Endothelial cell (in vitro differentiated cells): ENCODE measurements around the gene ARSG. TPM values are rescaled to one million over a fixed set of nuclear protein-coding genes. Genes with fewer than 3 reads are reported as not detected.

Experiments used
- DNase-seq: peaks from one replicate; pipeline ENCODE4 v3.0.0; 2021; ENCODE audit warnings: low spot score
- H3K27ac Mint-ChIP-seq: one replicate; pipeline ENCODE4 v1.8.0; 2021; ENCODE audit warnings: mixed read lengths, inconsistent platforms; ENCODE audit not compliant: unreplicated experiment
- H3K27me3 Mint-ChIP-seq: one replicate; pipeline ENCODE4 v1.8.0; 2021; ENCODE audit warnings: mild to moderate bottlenecking, moderate library complexity, mixed read lengths, inconsistent platforms; ENCODE audit not compliant: unreplicated experiment
- H3K36me3 Mint-ChIP-seq: one replicate; pipeline ENCODE4 v1.8.0; 2021; ENCODE audit warnings: mild to moderate bottlenecking, low read depth, mixed read lengths, inconsistent platforms; ENCODE audit not compliant: unreplicated experiment
- H3K4me1 Mint-ChIP-seq: one replicate; pipeline ENCODE4 v1.8.0; 2021; ENCODE audit warnings: mild to moderate bottlenecking, mixed read lengths, inconsistent platforms; ENCODE audit not compliant: unreplicated experiment
- H3K4me3 Mint-ChIP-seq: one replicate; pipeline ENCODE4 v1.8.0; 2021; ENCODE audit warnings: mild to moderate bottlenecking, mixed read lengths, inconsistent platforms; ENCODE audit not compliant: unreplicated experiment
- H3K9me3 Mint-ChIP-seq: one replicate; pipeline ENCODE4 v1.8.0; 2021; ENCODE audit warnings: mixed read lengths, inconsistent platforms; ENCODE audit not compliant: unreplicated experiment
- total RNA-seq: library from RNA; stranded (reverse); fragmentation: NEBNext Ultra II Directional; extraction: Animal tissue kit (Norgen Biotek cat#: 25700); gene quantifications from one replicate; pipeline ENCODE4 v1.2.1, GENCODE V29; 2021; ENCODE audit not compliant: unreplicated experiment
- TF ChIP-seq, protein P1 (sequence below): fragments of 200-600 bp; sonication (generic); IDR thresholded peaks from one replicate; pipeline ENCODE4 v1.5.0; 2021; ENCODE audit warnings: antibody characterized with exemption; ENCODE audit not compliant: unreplicated experiment

ARSG gene
- total RNA-seq, 1 donor from 2014 or later: 9.8 TPM

DNA sequence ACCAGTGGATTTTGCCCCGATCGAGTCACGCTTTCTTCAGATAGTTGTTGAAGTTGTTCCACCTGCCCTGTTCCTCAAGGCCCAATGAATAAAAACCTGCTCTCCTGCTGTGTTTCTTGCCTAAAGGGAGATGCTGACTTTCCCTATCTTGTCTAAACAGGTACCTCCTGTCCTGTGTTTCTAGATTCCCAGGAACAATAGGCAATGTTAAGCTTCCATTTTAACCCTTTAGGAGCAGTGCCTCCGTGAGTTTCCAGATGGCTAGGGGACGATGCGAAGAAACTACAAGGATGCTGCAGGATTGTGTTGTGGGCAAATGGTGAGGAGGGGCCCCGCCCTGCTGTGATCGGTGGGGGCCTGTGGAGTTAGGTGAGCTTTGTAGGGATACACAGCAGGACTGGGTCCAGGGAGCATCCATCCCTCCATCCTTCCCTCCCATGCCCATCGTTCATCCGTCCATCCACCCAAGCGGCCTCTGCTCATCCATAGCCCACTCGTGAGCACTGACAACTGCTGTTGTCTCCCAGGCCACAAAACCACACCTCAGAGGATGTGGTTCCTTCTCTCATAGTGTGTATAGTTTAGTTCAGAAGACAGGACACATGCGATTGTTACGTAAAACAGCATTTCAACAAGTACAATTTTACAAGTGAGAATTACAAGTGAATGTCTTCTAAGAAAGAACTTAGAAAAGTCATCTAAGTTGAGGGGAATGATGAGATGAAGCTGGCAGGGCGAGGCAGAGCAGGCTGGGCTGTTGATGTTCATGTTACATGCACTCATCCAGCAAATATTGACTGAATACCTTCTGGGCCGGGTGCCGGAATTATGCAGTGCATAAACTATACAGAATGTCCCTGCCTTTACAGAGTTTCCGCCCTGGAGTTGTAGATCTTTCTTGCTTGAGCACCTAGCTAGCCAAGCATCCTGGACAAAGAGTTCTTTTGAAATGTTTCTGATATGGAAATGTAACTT is 5.2 kb downstream of the ARSG start:
- Mint-ChIP-seq H3K4me1 (peaks cover 44% of the 10 kb centered on the region), H3K9me3 (no peaks in the 10 kb centered on the region), H3K27ac (peak overlapping the region; percentile 42), H3K27me3 (peaks cover 2% of the 10 kb centered on the region), H3K36me3 (no peaks in the 10 kb centered on the region), H3K4me3 (no peak overlapping the region)
- TF ChIP-seq, protein P1, sequence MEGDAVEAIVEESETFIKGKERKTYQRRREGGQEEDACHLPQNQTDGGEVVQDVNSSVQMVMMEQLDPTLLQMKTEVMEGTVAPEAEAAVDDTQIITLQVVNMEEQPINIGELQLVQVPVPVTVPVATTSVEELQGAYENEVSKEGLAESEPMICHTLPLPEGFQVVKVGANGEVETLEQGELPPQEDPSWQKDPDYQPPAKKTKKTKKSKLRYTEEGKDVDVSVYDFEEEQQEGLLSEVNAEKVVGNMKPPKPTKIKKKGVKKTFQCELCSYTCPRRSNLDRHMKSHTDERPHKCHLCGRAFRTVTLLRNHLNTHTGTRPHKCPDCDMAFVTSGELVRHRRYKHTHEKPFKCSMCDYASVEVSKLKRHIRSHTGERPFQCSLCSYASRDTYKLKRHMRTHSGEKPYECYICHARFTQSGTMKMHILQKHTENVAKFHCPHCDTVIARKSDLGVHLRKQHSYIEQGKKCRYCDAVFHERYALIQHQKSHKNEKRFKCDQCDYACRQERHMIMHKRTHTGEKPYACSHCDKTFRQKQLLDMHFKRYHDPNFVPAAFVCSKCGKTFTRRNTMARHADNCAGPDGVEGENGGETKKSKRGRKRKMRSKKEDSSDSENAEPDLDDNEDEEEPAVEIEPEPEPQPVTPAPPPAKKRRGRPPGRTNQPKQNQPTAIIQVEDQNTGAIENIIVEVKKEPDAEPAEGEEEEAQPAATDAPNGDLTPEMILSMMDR: no peak
- no peak for DNase-seq

DNA sequence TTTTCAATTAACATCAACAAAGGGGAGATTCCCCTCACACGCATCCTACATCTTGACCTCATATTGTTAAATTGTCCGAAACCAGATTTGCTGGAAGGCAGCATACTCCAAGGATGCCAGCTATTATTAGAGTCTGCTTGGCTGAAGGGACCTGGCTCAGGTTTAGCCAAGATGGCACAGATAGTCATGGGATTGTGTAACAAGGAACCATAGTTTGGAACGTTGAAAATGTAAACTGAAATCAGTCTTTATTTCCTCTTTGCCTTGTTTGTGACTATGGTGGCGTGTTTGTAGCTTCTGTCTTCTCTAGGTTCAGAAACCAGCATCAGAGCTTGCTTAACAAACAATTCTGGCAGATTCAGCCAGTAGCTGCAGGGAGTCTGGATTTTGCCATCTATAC is 5.9 kb downstream of the ARSG start:
- no peaks in the 10 kb centered on the region for H3K9me3 Mint-ChIP-seq
- no peak for DNase-seq
- peaks cover 50% of the 10 kb centered on the region for H3K4me1 Mint-ChIP-seq
- H3K36me3 Mint-ChIP-seq: no peaks in the 10 kb centered on the region
- no peak overlapping the region for H3K4me3 Mint-ChIP-seq
- TF ChIP-seq, protein P1: no peak
- H3K27me3 Mint-ChIP-seq: peaks cover 2% of the 10 kb centered on the region
- no peak overlapping the region for H3K27ac Mint-ChIP-seq

DNA sequence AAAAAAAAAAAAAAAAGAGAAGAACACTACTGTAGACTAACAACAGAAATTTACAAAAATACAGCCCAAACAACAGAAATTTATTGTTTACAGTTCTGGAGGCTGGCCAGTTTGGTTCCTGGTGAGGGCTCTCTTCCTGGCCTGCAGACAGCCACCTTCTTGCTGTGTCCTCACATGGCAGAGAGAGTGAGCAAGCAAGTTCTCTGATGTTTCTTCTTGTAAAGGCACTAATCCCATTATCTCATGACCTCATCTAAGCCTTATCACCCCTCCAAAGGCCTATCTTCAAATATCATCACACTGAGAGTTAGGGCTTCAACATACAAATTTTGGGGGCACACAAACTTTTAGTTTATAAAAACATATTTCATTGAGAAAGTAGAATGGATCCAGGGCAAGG is 7.3 kb downstream of the ARSG start:
- no peak for DNase-seq
- peaks cover 2% of the 10 kb centered on the region for H3K27me3 Mint-ChIP-seq
- H3K27ac Mint-ChIP-seq: no peak overlapping the region
- TF ChIP-seq, protein P1: no peak
- no peak overlapping the region for H3K4me3 Mint-ChIP-seq
- H3K36me3 Mint-ChIP-seq: no peaks in the 10 kb centered on the region
- H3K4me1 Mint-ChIP-seq: peaks cover 54% of the 10 kb centered on the region
- no peaks in the 10 kb centered on the region for H3K9me3 Mint-ChIP-seq

- Mint-ChIP-seq H3K27me3 (peaks cover 2% of the 10 kb centered on the region), H3K36me3 (no peaks in the 10 kb centered on the region), H3K4me1 (peaks cover 49% of the 10 kb centered on the region), H3K27ac (peak overlapping the region; percentile 61), H3K4me3 (no peak overlapping the region), H3K9me3 (no peaks in the 10 kb centered on the region)
- TF ChIP-seq, protein P1: no peak
- DNase-seq: no peak
Observed at GRCh38 chr17:68299817-68300216, 8.5 kb downstream of the ARSG start.

GRCh38 chr17:68301438-68301959 is 10.2 kb downstream of the ARSG start:
- peak overlapping the region; percentile 96 for H3K27ac Mint-ChIP-seq
- no peak overlapping the region for H3K4me3 Mint-ChIP-seq
- TF ChIP-seq, protein P1: no peak
- H3K27me3 Mint-ChIP-seq: no peaks in the 10 kb centered on the region
- no peaks in the 10 kb centered on the region for H3K9me3 Mint-ChIP-seq
- H3K36me3 Mint-ChIP-seq: no peaks in the 10 kb centered on the region
- peak; percentile 28 for DNase-seq
- H3K4me1 Mint-ChIP-seq: peaks cover 41% of the 10 kb centered on the region
